SU-DHL-6 (cell line): ENCODE data around the gene SLC10A3.

Experiments
- CTCF ChIP-seq: fragments of 200-600 bp; sonication (generic); IDR thresholded peaks from one replicate; pipeline ENCODE4 v1.5.1; 2017; ENCODE audit warnings: antibody characterized with exemption, mild to moderate bottlenecking, low read length, moderate library complexity; ENCODE audit not compliant: insufficient read depth, poor library complexity, severe bottlenecking
- EZH2phosphoT487 ChIP-seq: fragments of 200-600 bp; sonication (generic), shearing (Covaris generic); conservative IDR thresholded peaks from 2 replicates; pipeline ENCODE4 v1.6.1; 2018; ENCODE audit warnings: mild to moderate bottlenecking, antibody characterized with exemption, low read length, moderate library complexity, mixed read lengths

- TF ChIP-seq CTCF, result no peak
- TF ChIP-seq EZH2phosphoT487, result no peak
These were observed 4.3 kb upstream of the SLC10A3 start for GRCh38 chrX:154494715-154495114.
